Loucy (cell line): Measurements from ENCODE around the gene INHBC.
"Not testable (repeated sequence)": the region's sequence is repeated elsewhere in the genome, so short reads cannot be mapped to it uniquely, and the experiment has no call there.

ENCODE experiments used
- H2AFZ ChIP-seq: fragments of 200-600 bp; sonication (generic); 2 replicates; pipeline ENCODE4 v1.6.0; 2016; ENCODE audit warnings: antibody characterized with exemption, mild to moderate bottlenecking, low read length, moderate library complexity
- H3F3A ChIP-seq: fragments of 200-600 bp; 2 replicates; pipeline ENCODE4 v1.6.0; 2016; ENCODE audit warnings: antibody characterized with exemption, low read depth, mild to moderate bottlenecking
- H3K27me3 ChIP-seq: fragments of 200-600 bp; sonication (generic); 2 replicates; pipeline ENCODE4 v1.6.1; 2014; ENCODE audit warnings: low read length, mild to moderate bottlenecking; ENCODE audit not compliant: insufficient read depth, poor library complexity, severe bottlenecking
- H3K36me3 ChIP-seq: fragments of 200-600 bp; sonication (generic); 2 replicates; pipeline ENCODE4 v1.6.1; 2016; ENCODE audit warnings: low read length; ENCODE audit not compliant: insufficient read depth
- H3K4me1 ChIP-seq: fragments of 200-600 bp; sonication (generic); 2 replicates; pipeline ENCODE4 v1.5.1; 2014; ENCODE audit warnings: low read length, mild to moderate bottlenecking; ENCODE audit not compliant: insufficient read depth, poor library complexity, severe bottlenecking
- H3K4me2 ChIP-seq: fragments of 200-600 bp; sonication (generic); 2 replicates; pipeline ENCODE4 v1.6.0; 2014; ENCODE audit warnings: antibody characterized with exemption, low read length, low read depth, mild to moderate bottlenecking; ENCODE audit not compliant: poor library complexity, severe bottlenecking
- H3K4me3 ChIP-seq: fragments of 200-600 bp; sonication (generic); 2 replicates; pipeline ENCODE4 v1.5.1; 2014; ENCODE audit warnings: low read length, mild to moderate bottlenecking, mixed read lengths; ENCODE audit not compliant: poor library complexity, severe bottlenecking
- H3K79me2 ChIP-seq: fragments of 200-600 bp; sonication (generic); 2 replicates; pipeline ENCODE4 v1.6.1; 2014; ENCODE audit warnings: low read length; ENCODE audit not compliant: insufficient read depth
- H3K9ac ChIP-seq: fragments of 200-600 bp; sonication (generic); 2 replicates; pipeline ENCODE4 v1.6.0; 2014; ENCODE audit warnings: mild to moderate bottlenecking, low read depth, low read length, moderate library complexity; ENCODE audit not compliant: poor library complexity, severe bottlenecking
- H3K9me2 ChIP-seq: fragments of 200-600 bp; sonication (generic); replicated peaks from 2 replicates; pipeline ENCODE4 v1.6.1; 2016; ENCODE audit warnings: low read depth, low read length, mixed read lengths
- H3K9me3 ChIP-seq: fragments of 200-600 bp; sonication (generic); 2 replicates; pipeline ENCODE4 v1.6.1; 2014; ENCODE audit warnings: mild to moderate bottlenecking, antibody characterized with exemption, low read length, low read depth; ENCODE audit not compliant: insufficient read depth
- H4K20me1 ChIP-seq: fragments of 200-600 bp; sonication (generic); 2 replicates; pipeline ENCODE4 v1.6.0; 2014; ENCODE audit warnings: antibody characterized with exemption, low read length, mild to moderate bottlenecking; ENCODE audit not compliant: insufficient read depth, poor library complexity, severe bottlenecking
- EZH2phosphoT487 ChIP-seq: fragments of 200-600 bp; IDR thresholded peaks from 2 replicates; pipeline ENCODE4 v1.6.1; 2018; ENCODE audit warnings: antibody characterized with exemption, mild to moderate bottlenecking, moderate library complexity, borderline replicate concordance
- TF ChIP-seq, protein P1 (sequence below): fragments of 200-600 bp; sonication (generic); conservative IDR thresholded peaks from 2 replicates; pipeline ENCODE4 v1.5.1; 2014; ENCODE audit warnings: mild to moderate bottlenecking, antibody characterized with exemption, low read length

INHBC gene

DNA sequence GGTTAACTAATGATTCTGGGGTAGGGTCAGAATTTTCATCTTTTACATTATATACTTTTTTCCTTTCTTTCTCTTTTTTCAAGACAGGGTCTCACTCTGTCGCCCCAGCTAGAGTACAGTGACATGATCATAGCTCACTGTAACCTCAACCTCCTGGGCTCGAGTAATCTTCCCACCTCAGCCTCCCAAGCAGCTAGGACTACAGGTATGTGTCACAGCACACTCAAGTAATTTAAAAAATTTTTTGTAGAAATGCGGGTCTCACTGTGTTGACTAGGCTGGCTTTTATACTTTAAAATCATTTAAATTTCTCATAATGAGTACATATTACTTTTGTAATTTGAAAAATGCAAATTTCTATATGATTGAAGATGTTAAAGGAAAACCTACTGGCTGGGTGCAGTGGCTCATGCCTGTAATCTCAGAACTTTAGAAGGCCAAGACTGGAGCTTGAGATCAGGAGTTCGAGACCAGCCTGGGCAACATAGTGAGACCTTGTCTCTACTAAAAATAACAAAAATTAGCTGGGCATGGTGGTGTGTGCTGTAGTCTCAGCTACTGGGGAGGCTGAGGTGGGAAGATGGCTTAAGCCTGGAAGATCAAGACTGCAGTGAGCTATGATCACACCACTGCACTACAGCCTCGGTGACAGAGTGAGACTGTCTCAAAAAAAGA, 29.5 kb upstream of the INHBC start:
- Histone ChIP-seq H3K9me2 (no peaks in the 10 kb centered on the region), H3K9me3 (no peaks in the 10 kb centered on the region), H3K4me3 (no peak overlapping the region), H3K4me2 (no peak overlapping the region), H3K36me3 (no peaks in the 10 kb centered on the region), H4K20me1 (no peaks in the 10 kb centered on the region), H3K27me3 (no peaks in the 10 kb centered on the region), H2AFZ (no peak overlapping the region), H3K79me2 (peaks cover 8% of the 10 kb centered on the region; the same call in 1 of the 2 replicates), H3K4me1 (no peaks in the 10 kb centered on the region), H3K9ac (no peak overlapping the region), H3F3A (no peaks in the 10 kb centered on the region)
- TF ChIP-seq EZH2phosphoT487, result no peak
- TF ChIP-seq, protein P1, sequence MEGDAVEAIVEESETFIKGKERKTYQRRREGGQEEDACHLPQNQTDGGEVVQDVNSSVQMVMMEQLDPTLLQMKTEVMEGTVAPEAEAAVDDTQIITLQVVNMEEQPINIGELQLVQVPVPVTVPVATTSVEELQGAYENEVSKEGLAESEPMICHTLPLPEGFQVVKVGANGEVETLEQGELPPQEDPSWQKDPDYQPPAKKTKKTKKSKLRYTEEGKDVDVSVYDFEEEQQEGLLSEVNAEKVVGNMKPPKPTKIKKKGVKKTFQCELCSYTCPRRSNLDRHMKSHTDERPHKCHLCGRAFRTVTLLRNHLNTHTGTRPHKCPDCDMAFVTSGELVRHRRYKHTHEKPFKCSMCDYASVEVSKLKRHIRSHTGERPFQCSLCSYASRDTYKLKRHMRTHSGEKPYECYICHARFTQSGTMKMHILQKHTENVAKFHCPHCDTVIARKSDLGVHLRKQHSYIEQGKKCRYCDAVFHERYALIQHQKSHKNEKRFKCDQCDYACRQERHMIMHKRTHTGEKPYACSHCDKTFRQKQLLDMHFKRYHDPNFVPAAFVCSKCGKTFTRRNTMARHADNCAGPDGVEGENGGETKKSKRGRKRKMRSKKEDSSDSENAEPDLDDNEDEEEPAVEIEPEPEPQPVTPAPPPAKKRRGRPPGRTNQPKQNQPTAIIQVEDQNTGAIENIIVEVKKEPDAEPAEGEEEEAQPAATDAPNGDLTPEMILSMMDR, result no peak

DNA sequence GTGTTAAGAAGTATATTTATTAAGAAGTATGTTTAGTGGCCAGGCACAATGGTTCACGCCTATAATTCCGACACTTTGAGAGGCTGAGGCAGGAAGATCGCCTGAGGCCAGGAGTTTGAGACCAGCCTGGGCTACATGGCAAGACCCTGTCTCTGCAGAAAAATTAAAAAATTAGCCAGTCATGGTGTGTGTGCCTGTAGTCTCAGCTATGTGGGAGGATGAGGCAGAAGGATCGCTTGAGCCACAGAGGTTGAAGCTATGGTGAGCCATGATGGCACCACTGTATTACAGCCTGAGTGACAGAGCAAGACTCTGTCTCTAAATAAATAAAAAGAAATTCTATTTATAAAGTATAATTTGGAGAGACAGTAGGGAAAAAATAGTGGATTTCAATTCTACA, 24.1 kb upstream of the INHBC start:
- Histone ChIP-seq H3K4me1 (peaks cover 5% of the 10 kb centered on the region), H3K36me3 (no peaks in the 10 kb centered on the region), H3K9me3 (no peaks in the 10 kb centered on the region), H4K20me1 (no peaks in the 10 kb centered on the region), H3K9me2 (no peaks in the 10 kb centered on the region), H3K4me3 (no peak overlapping the region), H3K27me3 (no peaks in the 10 kb centered on the region), H3K9ac (no peak overlapping the region), H3F3A (no peaks in the 10 kb centered on the region), H2AFZ (no peak overlapping the region), H3K79me2 (peaks cover 8% of the 10 kb centered on the region; the same call in 1 of the 2 replicates), H3K4me2 (no peak overlapping the region)
- no peak for TF ChIP-seq EZH2phosphoT487
- TF ChIP-seq, protein P1, result no peak

DNA sequence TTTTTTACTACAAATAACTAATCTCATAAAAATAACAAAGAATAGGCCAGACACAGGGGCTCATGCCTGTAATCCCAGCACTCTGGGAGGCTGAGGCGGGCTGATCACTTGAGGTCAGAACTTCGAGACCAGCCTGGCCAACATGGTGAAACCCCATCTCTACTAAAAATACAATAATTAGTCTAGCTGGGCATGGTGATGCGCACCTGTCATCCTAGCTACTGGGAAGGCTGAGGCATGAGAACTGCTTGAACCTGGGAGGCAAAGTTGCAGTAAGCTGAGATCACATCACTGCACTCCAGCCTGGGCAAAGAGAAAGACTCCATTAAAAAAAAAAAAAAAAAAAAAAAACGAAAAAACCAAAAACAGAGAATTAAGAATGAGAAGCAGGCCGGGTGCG, 20.4 kb upstream of the INHBC start:
- H3K9me2 ChIP-seq, H3K9ac ChIP-seq, H3K27me3 ChIP-seq, H3F3A ChIP-seq, H3K4me3 ChIP-seq, H4K20me1 ChIP-seq, H3K9me3 ChIP-seq, H3K4me2 ChIP-seq, H3K4me1 ChIP-seq, H3K36me3 ChIP-seq, H3K79me2 ChIP-seq, H2AFZ ChIP-seq: not testable (repeated sequence)

DNA sequence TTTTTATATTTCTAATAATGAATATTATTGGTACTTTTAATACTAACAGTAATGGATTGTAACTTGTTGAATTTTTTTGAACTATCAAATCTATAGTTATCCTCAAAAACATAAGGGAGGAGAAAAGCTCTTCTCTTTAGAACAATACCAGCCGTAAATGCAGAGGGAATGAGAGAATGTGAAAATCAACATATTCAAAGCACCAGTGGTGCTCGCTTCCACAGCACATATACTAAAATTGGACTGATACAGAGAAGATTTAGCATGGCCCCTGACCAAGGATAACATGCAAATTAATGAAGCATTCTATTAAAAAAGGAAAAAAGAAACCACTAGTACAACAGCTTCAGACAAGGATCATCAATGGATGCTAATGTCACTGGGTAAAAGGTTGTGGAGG, 19.5 kb upstream of the INHBC start:
- peaks cover 5% of the 10 kb centered on the region for H3K4me1 ChIP-seq
- no peaks in the 10 kb centered on the region for H3K9me3 ChIP-seq
- H4K20me1 ChIP-seq, result no peaks in the 10 kb centered on the region
- TF ChIP-seq, protein P1, result no peak
- no peak for TF ChIP-seq EZH2phosphoT487
- H3K36me3 ChIP-seq, result no peaks in the 10 kb centered on the region
- no peak overlapping the region for H2AFZ ChIP-seq
- H3K9me2 ChIP-seq, result no peaks in the 10 kb centered on the region
- no peak overlapping the region for H3K4me2 ChIP-seq
- no peaks in the 10 kb centered on the region for H3F3A ChIP-seq
- H3K4me3 ChIP-seq, result no peak overlapping the region
- no peak overlapping the region for H3K9ac ChIP-seq
- H3K27me3 ChIP-seq, result no peaks in the 10 kb centered on the region
- no peaks in the 10 kb centered on the region for H3K79me2 ChIP-seq
